HG02943 (cell line): Measurements from ENCODE around the gene SSBP3.

Source experiments
- ATAC-seq: cut with Tn5 transposase; IDR thresholded peaks from one replicate; pipeline ENCODE4 v1.9.1; 2021; ENCODE audit warnings: mild to moderate bottlenecking, low read depth, moderate library complexity; ENCODE audit not compliant: unreplicated experiment

SSBP3 gene

GRCh38 chr1:54315099-54315498 is 91.1 kb downstream of the SSBP3 start:
- ATAC-seq: no peak

GRCh38 chr1:54314696-54315095 is 91.5 kb downstream of the SSBP3 start:
- no peak for ATAC-seq

- ATAC-seq: no peak
Observed at GRCh38 chr1:54312796-54313316, 93.3 kb downstream of the SSBP3 start.

DNA sequence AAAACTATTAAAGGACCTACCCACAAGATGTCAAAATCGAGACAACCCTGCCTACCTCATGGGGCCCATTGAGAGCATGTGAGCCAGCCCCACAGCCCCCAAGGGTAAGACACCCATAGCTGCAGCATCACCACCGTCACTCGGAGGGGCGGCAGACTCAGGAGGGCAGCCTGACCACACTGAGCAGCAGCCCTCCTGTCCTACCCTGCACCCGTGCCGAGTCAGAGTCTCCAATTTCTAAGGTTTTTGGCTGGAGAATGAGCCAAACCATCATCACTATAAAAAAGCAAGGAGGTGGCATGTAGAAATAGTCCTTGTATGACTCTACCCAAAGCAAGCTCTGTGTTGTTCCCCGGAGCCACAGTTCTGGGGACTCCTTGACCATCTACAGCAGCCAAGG is 94.7 kb downstream of the SSBP3 start:
- ATAC-seq: no peak

- ATAC-seq: no peak
Observed at GRCh38 chr1:54310439-54311328, 95.5 kb downstream of the SSBP3 start.

DNA sequence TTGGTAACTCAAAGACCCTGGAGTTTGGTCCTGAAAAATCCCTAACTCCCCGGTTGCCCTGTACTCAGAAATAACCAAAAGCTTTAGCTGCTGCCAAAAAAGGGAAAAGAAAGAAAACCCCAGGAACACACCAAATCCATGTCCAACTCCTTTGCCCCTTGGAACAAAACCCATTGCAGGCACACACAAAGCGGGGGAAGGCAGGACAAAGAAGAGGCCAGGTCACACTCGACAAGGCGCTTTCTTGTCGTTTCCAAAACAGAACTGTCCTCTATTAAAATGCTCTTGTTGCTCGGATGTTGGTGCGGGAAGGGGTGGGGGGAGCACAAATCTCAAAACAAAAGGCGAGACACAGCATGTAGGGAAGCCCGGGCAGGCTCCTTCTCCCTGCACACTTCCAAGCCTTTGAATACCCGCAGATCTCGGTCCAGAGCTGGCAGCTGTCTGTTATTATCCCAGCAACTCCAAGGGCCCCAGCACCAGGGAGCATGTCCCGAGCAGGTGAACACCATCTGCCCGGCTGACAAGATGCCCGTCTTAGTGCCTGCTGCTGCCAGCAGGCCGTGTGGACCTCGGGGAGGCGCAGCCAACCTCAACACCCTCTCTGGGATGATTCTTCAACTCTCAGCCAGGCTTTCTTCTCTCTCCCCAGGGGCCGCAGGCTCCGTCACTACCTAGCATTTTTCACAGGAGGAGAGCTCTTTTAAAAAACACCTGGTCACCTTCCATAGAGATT is 96.4 kb downstream of the SSBP3 start:
- no peak for ATAC-seq

- no peak for ATAC-seq
Observed at GRCh38 chr1:54307305-54307704, 98.9 kb downstream of the SSBP3 start.

DNA sequence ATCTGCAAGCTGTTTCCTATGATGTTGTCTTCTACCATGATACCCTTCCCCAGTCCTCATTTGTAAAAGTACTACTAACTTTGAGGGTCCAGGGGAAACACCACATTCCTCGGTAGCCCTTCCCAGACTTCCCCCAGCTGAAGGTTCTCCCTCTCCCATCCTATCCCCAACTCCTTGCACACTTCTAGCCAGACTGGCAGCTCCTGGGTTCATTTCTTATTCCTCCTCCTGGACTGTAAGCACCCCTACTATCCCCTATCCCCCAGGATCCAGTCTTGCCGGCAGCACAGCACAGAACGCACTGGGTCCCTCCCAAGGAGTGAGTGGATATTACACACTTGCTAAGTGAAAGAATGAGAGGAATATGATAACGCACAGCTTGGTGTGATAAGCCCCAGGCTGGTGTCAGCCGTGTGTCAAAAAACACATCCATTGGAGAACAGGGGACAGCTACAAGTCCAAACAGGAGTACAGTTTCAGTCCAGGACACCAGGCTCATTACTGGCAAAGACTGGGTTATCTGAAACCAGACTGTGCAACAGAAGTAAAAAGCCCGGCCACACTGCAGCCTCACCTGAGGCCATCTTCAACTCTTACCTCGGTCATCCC is 100.2 kb downstream of the SSBP3 start:
- no peak for ATAC-seq

GRCh38 chr1:54304518-54304917 is 101.7 kb downstream of the SSBP3 start:
- ATAC-seq: no peak

GRCh38 chr1:54302951-54303843 is 103.0 kb downstream of the SSBP3 start:
- no peak for ATAC-seq

GRCh38 chr1:54302549-54302948 is 103.6 kb downstream of the SSBP3 start:
- ATAC-seq: no peak

GRCh38 chr1:54301497-54301896 is 104.7 kb downstream of the SSBP3 start:
- no peak for ATAC-seq

DNA sequence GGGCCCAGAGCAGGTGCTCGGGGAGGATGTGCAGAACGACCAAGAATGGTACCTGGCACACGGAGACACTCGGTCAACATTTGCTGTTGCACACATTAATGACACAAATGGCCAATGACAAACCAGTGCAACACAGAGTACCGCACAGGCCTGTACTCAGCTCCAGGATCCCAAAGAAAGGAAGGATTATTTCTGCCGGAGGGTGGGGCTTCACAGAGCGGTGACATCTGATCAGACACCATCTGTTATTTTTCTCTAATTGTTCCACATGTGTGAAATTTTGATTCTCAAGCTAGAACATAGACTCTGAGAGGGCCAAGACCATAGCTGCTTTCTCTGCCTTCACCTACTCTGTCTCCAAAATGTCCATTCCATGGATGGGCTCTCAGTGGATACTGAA is 105.8 kb downstream of the SSBP3 start:
- ATAC-seq: no peak

DNA sequence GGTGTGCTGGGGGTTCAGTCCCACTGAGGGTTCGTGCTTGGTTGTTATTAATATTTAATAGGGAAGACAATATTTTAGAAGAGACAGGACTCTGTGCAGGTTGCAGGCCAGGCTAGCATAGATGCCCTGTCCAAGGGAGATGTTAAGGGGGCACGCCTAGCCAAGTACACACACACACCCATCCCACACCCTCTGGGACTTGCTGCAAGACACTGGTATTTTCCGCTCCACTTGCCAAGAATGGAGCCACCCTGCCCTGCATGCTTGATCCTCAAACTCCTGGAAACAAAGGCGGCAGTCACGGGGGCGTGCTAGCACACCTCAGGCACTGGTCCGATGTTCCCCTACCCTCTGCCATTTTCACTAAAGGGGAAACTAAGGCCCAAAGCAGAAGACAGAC is 107.2 kb downstream of the SSBP3 start:
- ATAC-seq: no peak

- ATAC-seq: no peak
Observed at GRCh38 chr1:54298284-54299033, 107.7 kb downstream of the SSBP3 start.

- ATAC-seq: no peak
Observed at GRCh38 chr1:54297596-54298283, 108.5 kb downstream of the SSBP3 start.

DNA sequence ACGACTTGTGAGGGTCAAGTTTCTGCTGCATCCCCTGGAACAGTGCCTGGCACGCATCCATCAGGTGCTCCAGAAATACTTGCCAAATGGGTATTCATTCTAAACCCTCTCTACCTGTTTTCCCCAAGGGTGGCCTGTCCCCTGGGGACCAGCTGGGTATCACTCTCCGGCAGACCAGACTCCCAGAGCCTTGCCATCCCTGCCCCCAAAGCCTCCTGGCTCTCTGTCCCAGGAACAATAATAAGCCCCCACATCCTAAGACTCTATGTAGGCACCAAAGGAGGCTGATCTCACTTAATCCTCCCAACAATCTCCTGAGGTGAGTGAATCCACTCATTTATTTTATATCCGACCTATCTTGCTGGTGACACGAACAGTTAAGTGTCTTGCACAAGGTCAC is 109.5 kb downstream of the SSBP3 start:
- ATAC-seq: no peak

DNA sequence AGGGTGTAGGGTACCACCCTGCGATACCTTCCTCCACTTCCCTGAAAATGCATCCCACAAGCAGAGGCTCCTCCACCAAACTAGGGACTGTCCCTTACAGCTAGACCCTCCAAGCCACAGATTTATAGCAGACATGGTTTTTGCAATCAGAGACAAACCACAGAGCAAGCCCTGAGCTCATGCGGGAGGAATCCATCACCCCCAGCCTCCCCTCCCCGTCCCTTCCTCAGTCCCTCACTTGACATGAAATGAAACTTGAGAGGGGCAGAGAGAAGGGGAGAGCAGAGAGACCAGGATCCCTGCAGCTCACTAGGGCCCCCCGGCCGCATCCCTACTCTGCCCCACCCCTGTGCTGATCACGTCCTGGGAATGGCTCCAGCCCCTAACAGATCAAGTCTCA is 111.3 kb downstream of the SSBP3 start:
- ATAC-seq: no peak
